HG03521 (cell line): ENCODE results near the gene ARFIP2.
A peak's percentile ranks its signal among the peaks of the same experiment; 100 is the strongest.

Experiments
- ATAC-seq: cut with Tn5 transposase; IDR thresholded peaks from one replicate; pipeline ENCODE4 v1.9.1; 2021; ENCODE audit warnings: mild to moderate bottlenecking, moderate library complexity; ENCODE audit not compliant: unreplicated experiment

ARFIP2 gene

GRCh38 chr11:6482441-6482840 is 1.3 kb upstream of the ARFIP2 start:
- no peak for ATAC-seq

DNA sequence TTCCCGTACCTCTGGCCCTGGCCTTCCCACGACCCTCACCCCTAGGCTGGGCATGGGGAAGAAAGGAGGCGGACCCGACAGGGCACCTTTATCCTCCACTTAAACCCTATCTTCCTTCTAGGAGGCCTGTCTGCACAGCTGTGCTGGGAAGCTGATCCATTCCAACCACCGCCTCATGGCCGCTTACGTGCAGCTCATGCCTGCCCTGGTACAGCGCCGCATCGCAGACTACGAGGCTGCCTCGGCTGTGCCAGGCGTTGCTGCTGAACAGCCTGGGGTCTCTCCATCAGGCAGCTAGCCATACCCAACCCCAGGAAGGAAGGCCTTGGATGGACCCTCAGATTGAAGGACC is 769 bp upstream of the ARFIP2 start:
- ATAC-seq = no peak

DNA sequence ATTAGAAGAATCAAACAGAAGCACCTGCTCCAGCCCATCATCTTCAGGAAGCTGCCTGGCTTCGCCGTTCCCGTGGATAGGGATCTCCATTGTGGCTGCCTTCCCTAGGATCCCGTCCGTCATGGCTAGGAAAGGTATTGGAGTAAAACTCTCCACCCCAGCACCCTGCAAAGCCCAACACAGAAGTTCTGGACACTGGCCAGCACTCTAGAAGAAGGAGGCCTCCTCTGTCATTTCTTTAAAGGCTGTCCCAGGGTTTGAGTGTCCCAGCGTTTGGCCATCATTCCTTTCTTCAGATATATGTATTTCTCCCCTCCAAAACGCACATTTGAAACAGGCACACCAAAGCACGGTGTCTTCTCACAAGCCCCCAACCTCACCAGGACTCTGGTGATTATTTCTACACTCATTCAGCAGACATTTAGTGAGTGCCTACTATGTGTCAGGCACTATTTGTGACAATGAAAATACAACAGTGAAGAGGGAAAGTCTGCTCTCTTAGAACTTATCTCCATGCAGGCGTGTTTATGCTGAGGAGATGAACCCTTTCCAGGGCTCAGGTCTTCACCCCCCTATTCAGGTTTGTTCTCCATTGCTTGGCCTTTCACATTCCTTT is 724 bp downstream of the ARFIP2 start:
- no peak for ATAC-seq

GRCh38 chr11:6476571-6476970 is 4.6 kb downstream of the ARFIP2 start:
- no peak for ATAC-seq

GRCh38 chr11:6475936-6476335 is 5.2 kb downstream of the ARFIP2 start:
- no peak for ATAC-seq

GRCh38 chr11:6474806-6475500 is 6.2 kb downstream of the ARFIP2 start:
- ATAC-seq = no peak

DNA sequence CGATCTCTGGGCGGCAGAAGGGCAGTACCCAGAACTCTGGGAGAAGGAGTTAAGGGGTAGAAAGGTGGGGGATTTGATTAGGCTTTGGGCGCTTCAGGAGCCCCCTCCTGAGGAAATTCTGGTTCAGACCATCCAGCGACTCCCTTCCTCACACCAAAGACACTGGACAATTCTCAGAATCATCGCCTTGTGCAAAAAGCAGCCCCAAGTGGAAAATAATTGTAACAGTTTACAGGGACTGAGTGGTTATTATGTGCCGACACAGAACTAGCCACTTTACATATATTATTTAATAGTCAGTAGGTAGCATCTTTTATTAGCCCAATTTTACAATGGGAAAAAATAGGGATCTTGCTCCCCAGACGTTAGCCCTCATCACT is 6.7 kb downstream of the ARFIP2 start:
- ATAC-seq = no peak

DNA sequence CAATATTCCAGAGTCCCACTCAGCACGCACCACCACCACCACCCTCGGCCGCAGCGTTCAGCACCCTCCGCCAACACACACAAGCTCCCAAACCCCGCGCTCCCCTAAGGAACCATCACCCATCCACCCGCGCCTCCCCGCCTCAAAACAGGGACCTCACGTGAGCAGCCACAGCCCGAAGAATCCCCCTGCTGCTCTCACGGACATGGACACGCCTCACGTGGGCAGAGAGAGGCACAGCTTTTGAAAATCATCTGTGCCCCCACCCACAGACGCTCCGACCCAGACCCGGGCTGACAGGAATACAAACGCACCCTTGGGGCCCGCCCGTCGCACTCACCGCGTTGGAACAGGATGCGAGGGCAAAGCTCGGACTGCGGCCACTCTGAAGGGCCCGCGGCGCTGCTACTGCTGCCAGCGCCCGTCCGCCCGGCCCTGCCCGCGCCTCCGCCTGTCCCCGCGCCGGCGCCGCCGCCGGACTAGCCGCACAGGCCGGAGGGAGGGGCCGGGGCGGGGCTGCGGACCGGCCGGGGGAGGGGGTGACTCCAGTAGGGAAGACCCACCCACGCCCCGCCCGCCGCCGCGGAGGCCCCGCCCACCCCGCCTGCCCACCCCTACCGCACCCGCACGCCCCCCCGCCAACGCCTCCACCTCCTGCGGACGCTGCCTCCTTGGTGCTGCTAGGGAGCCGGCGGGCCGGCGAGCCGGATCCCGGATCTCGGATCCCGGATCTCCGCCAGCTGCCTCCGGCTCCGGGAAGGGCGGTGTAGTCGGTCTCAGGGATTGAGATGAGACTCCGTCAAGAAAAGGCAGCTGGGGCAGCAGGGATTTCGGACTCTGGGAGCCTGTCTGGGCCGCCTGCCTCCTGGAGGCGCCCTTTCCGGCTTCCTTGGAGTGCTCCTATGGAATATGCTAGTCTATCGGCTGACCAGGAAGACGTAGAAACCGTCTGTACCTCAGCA is 7.4 kb downstream of the ARFIP2 start, which contains the start of gene TRIM3:
Gene TRIM3, minus strand, starts transcription at position 491 of the 962 bp plus-strand sequence. CDS start 8,246 bp downstream, outside the sequence.
- ATAC-seq = peak; percentile 62

DNA sequence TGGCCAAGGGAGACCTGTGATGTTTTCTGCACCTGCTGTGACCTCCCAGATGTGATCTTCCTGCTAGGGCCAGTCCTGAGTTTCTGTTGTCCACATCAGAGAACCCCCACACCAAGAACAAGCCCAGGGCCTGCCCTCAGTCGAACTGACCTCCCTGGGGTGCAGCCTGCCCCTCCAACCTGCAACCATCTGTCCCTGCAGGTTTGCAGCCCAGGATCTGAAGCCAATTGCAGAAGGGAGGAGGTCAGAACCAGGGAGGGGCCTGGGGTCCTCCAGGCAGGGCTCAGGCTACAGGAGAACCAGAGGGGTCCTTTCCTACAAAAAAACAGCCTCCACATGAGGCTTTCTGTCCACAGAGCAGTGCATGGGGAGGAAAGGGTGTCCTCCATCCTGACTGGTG is 8.2 kb downstream of the ARFIP2 start:
- no peak for ATAC-seq

- no peak for ATAC-seq
Measured at GRCh38 chr11:6469599-6469998, 11.5 kb downstream of the ARFIP2 start.

DNA sequence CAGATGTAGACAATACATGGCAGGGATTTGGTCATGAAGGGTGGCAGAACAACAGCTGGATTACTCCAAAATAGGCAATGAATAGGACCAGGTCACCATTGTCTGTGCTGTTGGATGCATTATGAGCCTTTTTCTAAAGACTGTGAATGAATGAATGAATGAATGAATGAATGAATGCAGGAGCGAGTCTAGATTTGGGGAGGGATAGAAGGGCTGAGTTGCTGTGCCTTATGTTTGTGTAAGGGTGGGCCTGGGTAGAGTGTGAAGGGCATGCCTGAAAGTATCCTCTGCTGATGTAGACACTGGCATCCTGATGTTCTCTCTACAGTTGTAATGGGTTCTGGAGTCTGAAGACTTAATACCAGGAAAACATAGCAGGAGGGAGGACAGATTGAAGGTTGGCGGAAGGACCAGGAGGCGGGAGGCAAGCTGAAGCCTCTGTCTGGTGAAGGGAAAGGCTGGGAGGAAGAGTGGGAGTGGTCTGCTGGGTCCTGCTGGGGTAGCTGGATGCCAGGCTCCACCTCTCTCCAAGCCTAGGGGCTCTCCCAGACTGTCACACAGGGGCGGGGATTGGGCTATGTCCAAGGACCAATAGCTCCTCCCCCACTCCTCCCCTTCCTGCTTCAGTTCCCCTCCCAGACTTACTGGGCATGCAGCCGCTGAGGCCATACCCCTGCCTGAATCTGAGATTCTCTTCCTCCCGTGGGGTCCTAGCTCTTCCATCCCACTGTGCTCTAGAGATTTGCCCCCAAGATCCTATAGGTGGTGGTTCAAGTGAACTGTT is 12.2 kb downstream of the ARFIP2 start:
- ATAC-seq = peak; percentile 46

DNA sequence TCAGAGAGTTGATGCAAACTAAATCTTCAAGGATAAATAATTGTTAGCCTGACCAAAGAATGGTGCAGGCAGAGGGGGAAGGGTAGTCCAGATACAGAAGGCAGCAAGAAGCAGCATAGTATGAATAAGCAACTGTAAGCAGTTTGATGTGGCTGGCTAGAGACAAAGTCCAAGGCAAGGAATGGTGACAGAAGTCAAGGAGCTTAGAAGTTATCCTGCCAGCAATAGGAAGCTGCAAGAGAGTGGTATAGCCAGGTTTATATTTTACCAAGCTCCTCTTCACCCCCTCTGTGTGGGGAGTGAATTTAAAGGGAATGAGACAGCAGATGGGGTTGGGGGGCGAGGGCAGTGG is 22.1 kb downstream of the ARFIP2 start:
- ATAC-seq = no peak

DNA sequence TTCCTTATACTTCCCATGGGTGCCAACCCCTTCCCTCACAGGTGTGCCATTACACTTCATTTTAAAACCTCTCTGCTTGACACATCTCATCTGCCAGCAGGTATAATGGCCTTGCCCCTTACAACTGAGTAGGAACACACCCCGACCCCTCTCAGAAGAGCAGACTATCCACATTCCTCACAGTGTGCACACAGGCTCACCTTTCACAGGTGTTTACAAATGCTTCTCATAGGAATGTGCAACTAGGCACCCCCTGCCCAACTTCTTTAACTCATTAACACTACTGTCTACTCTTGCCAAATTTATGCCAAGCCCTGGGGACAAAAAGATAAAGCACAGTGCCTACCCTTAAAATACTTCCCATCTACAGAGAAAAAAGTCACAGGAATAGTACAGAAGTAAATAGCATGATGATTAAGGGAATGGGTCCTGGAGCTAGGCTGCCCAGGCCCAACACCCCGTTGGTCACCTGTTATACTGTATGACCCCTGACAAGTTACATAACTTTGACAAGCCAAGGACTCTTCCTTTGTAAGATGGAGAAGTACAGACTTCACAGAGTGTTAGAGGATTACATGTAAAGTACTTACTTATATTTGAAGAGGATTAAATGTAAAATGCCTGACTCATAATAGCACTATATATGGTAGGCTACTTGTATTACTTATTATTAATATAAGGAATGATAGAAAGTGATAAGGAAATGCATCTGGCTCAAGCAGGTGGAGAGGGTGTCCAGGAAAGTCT is 22.6 kb downstream of the ARFIP2 start:
- no peak for ATAC-seq

DNA sequence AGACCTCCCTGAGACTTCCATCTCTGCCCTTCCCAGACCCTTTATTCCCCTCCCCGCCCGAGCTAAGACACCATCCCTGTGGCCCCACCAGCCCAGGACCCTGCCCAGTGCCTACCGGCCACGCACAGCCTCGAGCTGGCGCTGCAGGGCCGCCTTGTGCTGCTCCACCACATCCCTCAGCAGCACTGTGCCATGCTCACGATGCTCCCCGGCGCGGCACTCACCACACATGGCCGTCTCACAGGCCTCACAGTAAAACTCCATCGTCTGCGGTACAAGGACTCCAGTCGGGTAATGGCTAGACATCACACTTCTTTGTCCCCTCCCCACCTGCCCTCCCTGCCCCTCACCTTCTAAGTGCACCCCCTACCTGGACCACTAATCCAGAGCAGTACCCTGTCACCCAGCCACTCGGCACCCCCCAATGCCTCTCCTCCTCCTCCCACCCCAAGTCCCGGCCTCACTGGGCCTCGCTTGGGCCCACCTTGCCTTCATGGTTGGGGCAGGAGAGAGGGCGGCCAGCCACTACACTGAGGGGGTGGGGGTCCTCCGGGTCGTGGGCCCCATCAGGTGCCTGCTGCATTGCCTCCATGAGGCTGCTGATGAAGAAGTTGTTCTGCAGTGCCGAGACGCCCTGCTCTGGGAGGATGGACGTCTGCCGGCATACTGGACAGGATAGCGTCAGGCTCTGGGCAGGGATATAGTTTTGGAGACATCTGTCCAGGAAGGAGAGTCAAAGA is 23.4 kb downstream of the ARFIP2 start:
- ATAC-seq = no peak

DNA sequence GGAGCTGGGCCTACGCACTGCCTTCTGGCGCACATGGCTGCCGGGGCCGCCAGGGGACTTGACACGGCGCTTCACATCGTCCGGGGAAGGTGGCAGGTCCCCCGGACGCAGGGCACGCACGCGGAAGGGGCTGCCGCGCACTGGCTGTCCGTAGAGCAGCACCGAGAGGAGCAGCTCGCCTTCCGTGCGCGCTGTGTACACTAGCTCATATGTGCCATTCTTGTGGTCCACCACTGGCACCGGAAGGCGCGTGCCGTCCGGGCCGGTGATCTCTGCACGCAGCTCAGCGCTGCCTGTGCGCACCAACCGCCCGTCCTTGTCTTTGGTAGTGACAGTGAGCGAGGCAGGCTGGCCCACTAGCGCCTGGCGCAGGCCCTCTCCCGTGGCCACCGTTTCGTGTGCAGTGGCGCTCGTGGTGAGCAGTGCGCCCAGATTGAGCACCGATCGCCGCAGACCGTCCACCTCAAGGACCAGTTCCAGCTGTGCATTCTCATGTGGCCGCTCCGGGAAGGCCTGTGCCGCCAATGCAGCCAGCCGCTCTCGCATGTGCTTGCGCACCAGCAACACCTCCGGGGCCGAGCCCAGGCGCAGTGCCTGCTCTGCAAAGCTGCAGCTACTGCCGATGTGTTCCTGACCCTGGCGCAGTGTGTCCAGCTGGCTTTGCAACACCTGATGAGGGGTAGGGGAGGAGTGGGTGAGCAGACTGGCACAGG is 24.6 kb downstream of the ARFIP2 start:
- no peak for ATAC-seq

DNA sequence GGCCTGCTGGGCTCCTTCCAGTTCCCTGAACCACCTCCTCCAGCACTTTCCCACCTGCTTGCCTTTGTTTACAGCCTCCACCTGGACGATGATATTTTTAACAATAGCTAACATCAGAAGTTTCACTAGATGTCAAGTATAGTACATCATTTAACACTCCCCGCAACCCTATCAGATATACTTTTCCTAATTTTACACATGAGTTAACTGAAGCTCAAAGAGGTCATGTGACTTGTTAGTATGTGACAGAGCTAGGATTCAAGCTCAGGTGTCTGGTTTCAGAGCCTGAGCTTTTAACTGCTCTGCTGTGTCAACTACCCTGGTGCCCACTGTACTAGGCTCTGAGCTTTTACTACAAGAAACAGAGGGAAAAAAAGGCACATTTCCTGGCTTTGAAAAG is 26.1 kb downstream of the ARFIP2 start:
- no peak for ATAC-seq

- ATAC-seq = no peak
Measured at GRCh38 chr11:6453152-6453551, 28.0 kb downstream of the ARFIP2 start.

- no peak for ATAC-seq
Measured at GRCh38 chr11:6452219-6452618, 28.9 kb downstream of the ARFIP2 start.

GRCh38 chr11:6448574-6448973 is 32.6 kb downstream of the ARFIP2 start:
- ATAC-seq = no peak
